AG04450 (cell line): ENCODE data around the gene HAUS5. TPM values are rescaled to one million over a fixed set of nuclear protein-coding genes. Genes with fewer than 3 reads are reported as not detected.
A peak's percentile ranks its signal among the peaks of the same experiment; 100 is the strongest.

Experiments used
- CTCF ChIA-PET: fragments of 300-600, 350-600 bp; formaldehyde crosslinking; extraction: SDS; loops from one replicate; lab custom pipeline; 2022; ENCODE audit warnings: antibody characterized with exemption, inconsistent platforms; lab: Charles Lee
- POLR2A ChIA-PET: fragments of 350-600 bp; formaldehyde crosslinking; extraction: SDS; loops from one replicate; lab custom pipeline; 2021; ENCODE audit warnings: antibody characterized with exemption, inconsistent platforms; lab: Yijun Ruan, JAX
- DNase-seq: peaks from one replicate; pipeline ENCODE4 v3.0.0-alpha.2; 2011; ENCODE audit warnings: low read depth, low spot score
- H3K27ac ChIP-seq: one replicate; pipeline ENCODE4 v1.5.1; 2012; ENCODE audit warnings: low read depth, low read length, control low read depth
- H3K27me3 ChIP-seq: one replicate; pipeline ENCODE4 v1.6.0; 2012; ENCODE audit warnings: low read length; ENCODE audit not compliant: control insufficient read depth, insufficient read depth
- H3K4me3 ChIP-seq: 2 replicates; pipeline ENCODE4 v1.5.1; 2011; ENCODE audit warnings: mild to moderate bottlenecking, low read depth, low read length, control low read depth
- H3K9me3 ChIP-seq: 2 replicates; pipeline ENCODE4 v1.5.1; 2012; ENCODE audit warnings: low read length; ENCODE audit not compliant: control insufficient read depth, insufficient read depth
- CTCF ChIP-seq: IDR thresholded peaks from 2 replicates; pipeline ENCODE4 v1.5.1; 2011; ENCODE audit warnings: low read depth, low read length, control low read depth, inconsistent platforms
- polyA plus RNA-seq: library from polyadenylated mRNA; depleted of rRNA; stranded (reverse); fragments of >200 nt; gene quantifications from 2 replicates; pipeline ENCODE4 v1.2.3, GENCODE V29; 2011

Gene HAUS5
- polyA plus RNA-seq, 1 experiment, result 1.9 TPM

GRCh38 chr19:35618857-35619256 lies 6.3 kb downstream of the HAUS5 start:
- ChIA-PET CTCF (no interaction called here), POLR2A (no interaction called here)
- TF ChIP-seq CTCF, result 0 out of 2 replicates have a peak, but pooled peaks have one; percentile 5
- no peak overlapping the region for H3K27ac ChIP-seq
- no peak overlapping the region for H3K4me3 ChIP-seq
- H3K9me3 ChIP-seq, result no peaks in the 10 kb centered on the region
- H3K27me3 ChIP-seq, result no peaks in the 10 kb centered on the region
- no peak for DNase-seq

- Histone ChIP-seq H3K4me3 (no peak overlapping the region), H3K27me3 (no peaks in the 10 kb centered on the region), H3K9me3 (no peaks in the 10 kb centered on the region), H3K27ac (no peak overlapping the region)
- no peak for TF ChIP-seq CTCF
- CTCF ChIA-PET, result no interaction called here
- POLR2A ChIA-PET, result no interaction called here
- no peak for DNase-seq
Observed at GRCh38 chr19:35619290-35619923, 6.9 kb downstream of the HAUS5 start.

- no peak for TF ChIP-seq CTCF
- Histone ChIP-seq H3K4me3 (no peak overlapping the region), H3K27ac (no peak overlapping the region), H3K27me3 (no peaks in the 10 kb centered on the region), H3K9me3 (no peaks in the 10 kb centered on the region)
- DNase-seq, result no peak
- ChIA-PET POLR2A (no interaction called here), CTCF (no interaction called here)
Observed at GRCh38 chr19:35620001-35620400, 7.5 kb downstream of the HAUS5 start.

GRCh38 chr19:35621708-35622107 lies 9.2 kb downstream of the HAUS5 start:
- no peak for DNase-seq
- no peak overlapping the region for H3K27ac ChIP-seq
- CTCF ChIA-PET, result no interaction called here
- TF ChIP-seq CTCF, result no peak
- POLR2A ChIA-PET, result no interaction called here
- no peaks in the 10 kb centered on the region for H3K27me3 ChIP-seq
- no peak overlapping the region for H3K4me3 ChIP-seq
- no peaks in the 10 kb centered on the region for H3K9me3 ChIP-seq

GRCh38 chr19:35622750-35623149 lies 10.2 kb downstream of the HAUS5 start:
- POLR2A ChIA-PET, result interaction anchor here (0.6 kb wide), 1 partner anchor 78 kb away, joined by 3 read pairs; no protein-coding TSS in a partner anchor
- H3K27me3 ChIP-seq, result no peaks in the 10 kb centered on the region
- CTCF ChIA-PET, result no interaction called here
- no peak for DNase-seq
- no peak overlapping the region for H3K4me3 ChIP-seq
- no peaks in the 10 kb centered on the region for H3K9me3 ChIP-seq
- no peak for TF ChIP-seq CTCF
- H3K27ac ChIP-seq, result no peak overlapping the region
